Measurements from ENCODE around the gene ADRA1B.

DNA sequence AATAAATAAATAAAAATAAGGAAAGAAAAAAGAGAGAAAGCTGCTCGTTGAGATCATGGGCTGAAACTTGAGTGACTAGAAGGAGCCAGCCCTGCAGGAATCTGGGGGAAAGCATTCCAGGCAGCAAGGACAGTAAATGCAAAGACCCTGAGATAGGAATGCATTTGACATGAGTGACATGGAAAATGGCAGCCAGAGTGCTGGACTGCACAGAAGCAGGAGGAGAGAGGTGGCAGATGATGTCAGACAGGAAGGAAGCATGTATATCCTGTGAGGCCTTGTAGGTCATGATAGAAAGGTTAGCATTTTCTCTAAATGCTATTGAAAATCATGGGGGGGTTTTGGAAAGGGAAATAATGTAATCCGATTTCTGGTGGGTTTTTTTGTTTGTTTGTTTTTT, 29.1 kb downstream of the ADRA1B start:
- TF ChIP-seq, protein P1, sequence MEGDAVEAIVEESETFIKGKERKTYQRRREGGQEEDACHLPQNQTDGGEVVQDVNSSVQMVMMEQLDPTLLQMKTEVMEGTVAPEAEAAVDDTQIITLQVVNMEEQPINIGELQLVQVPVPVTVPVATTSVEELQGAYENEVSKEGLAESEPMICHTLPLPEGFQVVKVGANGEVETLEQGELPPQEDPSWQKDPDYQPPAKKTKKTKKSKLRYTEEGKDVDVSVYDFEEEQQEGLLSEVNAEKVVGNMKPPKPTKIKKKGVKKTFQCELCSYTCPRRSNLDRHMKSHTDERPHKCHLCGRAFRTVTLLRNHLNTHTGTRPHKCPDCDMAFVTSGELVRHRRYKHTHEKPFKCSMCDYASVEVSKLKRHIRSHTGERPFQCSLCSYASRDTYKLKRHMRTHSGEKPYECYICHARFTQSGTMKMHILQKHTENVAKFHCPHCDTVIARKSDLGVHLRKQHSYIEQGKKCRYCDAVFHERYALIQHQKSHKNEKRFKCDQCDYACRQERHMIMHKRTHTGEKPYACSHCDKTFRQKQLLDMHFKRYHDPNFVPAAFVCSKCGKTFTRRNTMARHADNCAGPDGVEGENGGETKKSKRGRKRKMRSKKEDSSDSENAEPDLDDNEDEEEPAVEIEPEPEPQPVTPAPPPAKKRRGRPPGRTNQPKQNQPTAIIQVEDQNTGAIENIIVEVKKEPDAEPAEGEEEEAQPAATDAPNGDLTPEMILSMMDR (IDR thresholded peaks at IDR 0.05): no peak
- TF ChIP-seq POLR2A (IDR thresholded peaks at IDR 0.05) (no peak), EP300 (IDR thresholded peaks at IDR 0.05) (no peak)

All from ovary (tissue), 3 donors.